GM12878 (cell line): ENCODE data around the gene COX6A1. TPM values are rescaled to one million over a fixed set of nuclear protein-coding genes. Genes with fewer than 3 reads are reported as not detected.

Source experiments
- ATAC-seq: fragments of 200-7000 bp; cut with Tn5 transposase; 3 replicates; pipeline ENCODE4 v1.9.1; 2020; ENCODE audit warnings: mild to moderate bottlenecking, moderate library complexity
- BruUV-seq: library from RNA; stranded (reverse); fragments of 400-500 nt; replicated peaks from 2 replicates; lab custom pipeline; 2021; lab: Mats Ljungman, UMichigan
- CTCF ChIA-PET: fragments of 300-600 bp; sonication (Branson Sonifier 250); formaldehyde crosslinking; extraction: SDS; loops from one replicate; lab custom pipeline; 2021; ENCODE audit warnings: inconsistent platforms; lab: Yijun Ruan, JAX
- POLR2A ChIA-PET: fragments of 350-600 bp; formaldehyde crosslinking; extraction: SDS; loops from one replicate; lab custom pipeline; 2021; ENCODE audit warnings: inconsistent platforms; lab: Charles Lee
- RAD21 ChIA-PET: fragments of 300-600 bp; sonication (Branson Sonifier 250); formaldehyde crosslinking; loops from one replicate; lab custom pipeline; 2023; ENCODE audit warnings: antibody characterized with exemption; ENCODE audit not compliant: unreplicated experiment; lab: Charles Lee
- SMC1A ChIA-PET: fragments of 300-600 bp; sonication (Branson Sonifier 250); formaldehyde crosslinking; loops from one replicate; lab custom pipeline; 2023; ENCODE audit not compliant: unreplicated experiment, uncharacterized antibody; lab: Charles Lee
- DNase-seq: peaks from one replicate; pipeline ENCODE4 v3.0.0-alpha.2; 2011; ENCODE audit warnings: low read depth, low spot score
- FAIRE-seq: peaks from 3 replicates; lab custom pipeline; 2011; peaks lifted over from hg19 to GRCh38; lab: Jason Lieb, UNC
- H2AFZ ChIP-seq: 2 replicates; pipeline ENCODE4 v1.6.0; 2011; ENCODE audit warnings: low read depth, low read length, control low read depth; ENCODE audit not compliant: control insufficient read depth
- H3K27ac ChIP-seq: 2 replicates; pipeline ENCODE4 v1.5.1; 2011; ENCODE audit warnings: control low read depth; ENCODE audit not compliant: control insufficient read depth, insufficient read depth
- H3K27me3 ChIP-seq, 2 experiments: replicated peaks in 1 of 2; 2 replicates each; pipeline versions ENCODE4 v1.6.0 to v1.6.1; 2011; ENCODE audit warnings: low read length in 1 of 2; ENCODE audit not compliant: control insufficient read depth in 2 of 2, insufficient read depth in 2 of 2
- H3K36me3 ChIP-seq, 2 experiments: 2 replicates each; pipeline ENCODE4 v1.5.1; 2011; ENCODE audit warnings: low read length in 1 of 2; ENCODE audit not compliant: control insufficient read depth in 2 of 2, insufficient read depth in 2 of 2
- H3K4me1 ChIP-seq: 2 replicates; pipeline ENCODE4 v1.6.1; 2011; ENCODE audit warnings: mild to moderate bottlenecking, low read length, moderate library complexity, mixed read lengths; ENCODE audit not compliant: control insufficient read depth, insufficient read depth
- H3K4me2 ChIP-seq: 2 replicates; pipeline ENCODE4 v1.6.0; 2011; ENCODE audit warnings: control low read depth; ENCODE audit not compliant: control insufficient read depth, insufficient read depth
- H3K4me3 ChIP-seq: fragments of 200-600 bp; sonication (generic); 2 replicates; pipeline ENCODE4 v1.5.1; 2016
- H3K79me2 ChIP-seq: 2 replicates; pipeline ENCODE4 v1.6.0; 2011; ENCODE audit warnings: low read length; ENCODE audit not compliant: control insufficient read depth, insufficient read depth
- H3K9ac ChIP-seq: 2 replicates; pipeline ENCODE4 v1.8.0; 2011; ENCODE audit warnings: low read length, control low read depth, mixed read lengths; ENCODE audit not compliant: control insufficient read depth, insufficient read depth
- H3K9me3 ChIP-seq: replicated peaks from 3 replicates; pipeline ENCODE4 v1.5.1; 2011; ENCODE audit warnings: mild to moderate bottlenecking, low read length; ENCODE audit not compliant: control insufficient read depth, insufficient read depth
- H4K20me1 ChIP-seq: 2 replicates; pipeline ENCODE4 v1.6.0; 2011; ENCODE audit not compliant: control insufficient read depth, insufficient read depth
- ASH2L ChIP-seq: fragments of 300-600, 200-600 bp; sonication (generic); IDR thresholded peaks from 2 replicates; pipeline ENCODE4 v1.6.1; 2017; ENCODE audit warnings: low read depth, mild to moderate bottlenecking, borderline replicate concordance
- BRCA1 ChIP-seq: IDR thresholded peaks from 2 replicates; pipeline ENCODE4 v1.6.1; 2011; ENCODE audit warnings: low read depth, low read length, improper control_type of control experiment
- DPF2 ChIP-seq: fragments of 450-650 bp; IDR thresholded peaks from 2 replicates; pipeline ENCODE4 v1.6.1; 2017; ENCODE audit warnings: mild to moderate bottlenecking
- EP300 ChIP-seq, 2 experiments: fragments of 150-350 bp in 1 of 2; IDR thresholded peaks; 2 replicates each; pipeline ENCODE4 v1.6.1; 2011 to 2012; ENCODE audit warnings: low read depth in 2 of 2, low read length in 2 of 2, borderline replicate concordance in 1 of 2, improper control_type of control experiment in 1 of 2, inconsistent platforms in 1 of 2; ENCODE audit not compliant: control insufficient read depth in 1 of 2
- GABPA ChIP-seq: IDR thresholded peaks from 2 replicates; pipeline ENCODE4 v1.6.1; 2014; ENCODE audit warnings: antibody characterized with exemption, low read depth, mild to moderate bottlenecking, inconsistent platforms
- IKZF1 ChIP-seq: fragments of 450-650 bp; conservative IDR thresholded peaks from 2 replicates; pipeline ENCODE4 v1.6.1; 2017; ENCODE audit warnings: antibody characterized with exemption, mild to moderate bottlenecking
- MYB ChIP-seq: fragments of 150-350 bp; IDR thresholded peaks from 2 replicates; pipeline ENCODE4 v1.6.1; 2014; ENCODE audit warnings: mild to moderate bottlenecking, low read depth, low read length, borderline replicate concordance
- MYC ChIP-seq: IDR thresholded peaks from 2 replicates; pipeline ENCODE4 v1.6.1; 2011; ENCODE audit warnings: mild to moderate bottlenecking, low read length, moderate library complexity, inconsistent platforms; ENCODE audit not compliant: insufficient read depth, insufficient replicate concordance, insufficient read length, severe bottlenecking
- POLR2AphosphoS5 ChIP-seq: IDR thresholded peaks from 2 replicates; pipeline ENCODE4 v1.6.1; 2011; ENCODE audit warnings: mild to moderate bottlenecking, low read length, inconsistent platforms
- RELA ChIP-seq: fragments of 450-650 bp; IDR thresholded peaks from 2 replicates; pipeline ENCODE4 v1.8.0; 2014; ENCODE audit warnings: borderline replicate concordance; ENCODE audit not compliant: partially characterized antibody
- RELB ChIP-seq: fragments of 450-650 bp; IDR thresholded peaks from 2 replicates; pipeline ENCODE4 v1.6.1; 2017; ENCODE audit warnings: low read depth, mild to moderate bottlenecking, moderate library complexity
- ZNF24 ChIP-seq: fragments of 450-650 bp; IDR thresholded peaks from 2 replicates; pipeline ENCODE4 v1.6.1; 2017; ENCODE audit warnings: antibody characterized with exemption, mild to moderate bottlenecking
- WGBS: methylation state at CpG from one replicate; pipeline ENCODE4 v1.1.6; 2016; ENCODE audit warnings: low lambda C conversion rate; ENCODE audit not compliant: insufficient replicate concordance, insufficient coverage; ENCODE audit errors: missing lambda C conversion rate; 5-methylcytosine and 5-hydroxymethylcytosine counted together
- in situ Hi-C: fragments of 300-500 bp; cut with MboI; formaldehyde crosslinking; loops from 9 replicates; pipeline ENCODE4 v1.14.3; 2018; ENCODE audit warnings: mixed read lengths
- intact Hi-C: fragments of 100-400 bp; cut with micrococcal nuclease; formaldehyde crosslinking; loops from one replicate; pipeline ENCODE4 v1.14.2; 2022; ENCODE audit not compliant: unreplicated experiment
- polyA plus RNA-seq, 11 experiments: library from polyadenylated mRNA; depleted of rRNA in 4 of 11; unstranded in 6 of 11; stranded (reverse) in 5 of 11; fragments of >200 nt; fragmentation: Nextera tagmentation in 4 of 11; fragmentation: Illumina TruSeq in 1 of 11; extraction: Ambion mirVana in 4 of 11; extraction: Trizol in 1 of 11; gene quantifications; 1 replicate in 1 of 11; 2 replicates in 10 of 11; pipeline versions ENCODE4 v1.2.1 to v1.2.3, GENCODE V29; 2011 to 2016; ENCODE audit warnings: inconsistent platforms in 2 of 11, missing spikeins in 2 of 11, low read depth in 1 of 11
- total RNA-seq, 4 experiments: library from RNA; depleted of rRNA in 3 of 4; stranded (reverse); fragments of >200 nt in 3 of 4; fragmentation: Illumina TruSeq in 1 of 4; extraction: Trizol in 1 of 4; gene quantifications; 2 replicates each; pipeline versions ENCODE4 v1.2.1 to v1.2.3, GENCODE V29; 2013 to 2021
- TF ChIP-seq, protein P1 (sequence below): fragments of 450-650 bp; IDR thresholded peaks from 2 replicates; pipeline ENCODE4 v1.6.1; 2014; ENCODE audit warnings: mild to moderate bottlenecking

The COX6A1 gene
- total and polyA plus RNA-seq, 10 of the 15 experiments (the other 5 are each of a cell fraction or from before 2014, with no cell fraction given) = 408 to 2,723 (median 1,019) TPM

GRCh38 chr12:120404271-120404670, 33.6 kb upstream of the COX6A1 start:
- no peak for TF ChIP-seq ZNF24
- no peak for TF ChIP-seq EP300 (IDR thresholded peaks at IDR 0.05; ENCODE audit: borderline replicate concordance in 1 of 2, control insufficient read depth in 1 of 2, low read depth in 2 of 2, low read length in 2 of 2)
- no peak for TF ChIP-seq RELA
- no peak for TF ChIP-seq POLR2AphosphoS5
- no peak for TF ChIP-seq BRCA1
- BruUV-seq = no TSS peak
- no peak overlapping the region for H2AFZ ChIP-seq
- ChIA-PET CTCF (no interaction called here), POLR2A (no interaction called here), SMC1A (no interaction called here), RAD21 (no interaction called here)
- H3K36me3 ChIP-seq = no peaks in the 10 kb centered on the region
- ATAC-seq (no peak), FAIRE-seq (no peak), DNase-seq (no peak)
- no peak overlapping the region for H3K4me3 ChIP-seq
- 0 out of 2 replicates have a peak, but pooled peaks cover under 1% of the 10 kb centered on the region for H3K4me1 ChIP-seq
- H3K9me3 ChIP-seq = no peaks in the 10 kb centered on the region
- H3K79me2 ChIP-seq = no peaks in the 10 kb centered on the region
- no peak overlapping the region for H3K4me2 ChIP-seq
- 0% methylated on average over 1 of the region's 1 CpG for WGBS
- no peak overlapping the region for H3K9ac ChIP-seq
- no peaks in the 10 kb centered on the region for H3K27me3 ChIP-seq
- in situ Hi-C loops (no loop called here), intact Hi-C loops (no loop called here)
- no peaks in the 10 kb centered on the region for H4K20me1 ChIP-seq
- no peak overlapping the region for H3K27ac ChIP-seq

- BruUV-seq = no TSS peak
- ChIA-PET CTCF (interaction anchor here (1.4 kb wide), 1 partner anchor 31 kb away, joined by 4 read pairs; no protein-coding TSS in a partner anchor), RAD21 (no interaction called here), POLR2A (no interaction called here), SMC1A (interaction anchor here (0.6 kb wide), 1 partner anchor 123 kb away, joined by 3 read pairs; no protein-coding TSS in a partner anchor)
- no peak for ATAC-seq
- Histone ChIP-seq H3K9ac (no peak overlapping the region), H3K36me3 (no peaks in the 10 kb centered on the region), H3K27me3 (no peaks in the 10 kb centered on the region), H3K4me1 (no peaks in the 10 kb centered on the region), H3K4me2 (no peak overlapping the region), H4K20me1 (no peaks in the 10 kb centered on the region), H3K4me3 (no peak overlapping the region), H3K79me2 (no peaks in the 10 kb centered on the region), H3K27ac (no peak overlapping the region), H3K9me3 (no peaks in the 10 kb centered on the region), H2AFZ (no peak overlapping the region)
- 77% methylated on average over 3 of the region's 3 CpGs for WGBS
- in situ Hi-C loops = no loop called here
- FAIRE-seq = no peak
- no peak for DNase-seq
- intact Hi-C loops = no loop called here
- TF ChIP-seq MYB = no peak
- TF ChIP-seq RELB = no peak
- TF ChIP-seq ASH2L = no peak
- TF ChIP-seq, protein P1, sequence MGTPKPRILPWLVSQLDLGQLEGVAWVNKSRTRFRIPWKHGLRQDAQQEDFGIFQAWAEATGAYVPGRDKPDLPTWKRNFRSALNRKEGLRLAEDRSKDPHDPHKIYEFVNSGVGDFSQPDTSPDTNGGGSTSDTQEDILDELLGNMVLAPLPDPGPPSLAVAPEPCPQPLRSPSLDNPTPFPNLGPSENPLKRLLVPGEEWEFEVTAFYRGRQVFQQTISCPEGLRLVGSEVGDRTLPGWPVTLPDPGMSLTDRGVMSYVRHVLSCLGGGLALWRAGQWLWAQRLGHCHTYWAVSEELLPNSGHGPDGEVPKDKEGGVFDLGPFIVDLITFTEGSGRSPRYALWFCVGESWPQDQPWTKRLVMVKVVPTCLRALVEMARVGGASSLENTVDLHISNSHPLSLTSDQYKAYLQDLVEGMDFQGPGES = no peak
- TF ChIP-seq DPF2 = no peak
- no peak for TF ChIP-seq MYC
- TF ChIP-seq GABPA = no peak
- TF ChIP-seq IKZF1 = no peak
These were observed 31.8 kb upstream of the COX6A1 start for GRCh38 chr12:120406069-120406468.
